ENCODE results near the gene RWDD4. TPM values are rescaled to one million over a fixed set of nuclear protein-coding genes. Genes with fewer than 3 reads are reported as not detected.

The RWDD4 gene
- total RNA-seq, 1 donor from 2014 or later = 38.6 TPM

GRCh38 chr4:183691006-183691405 is 32.0 kb upstream of the RWDD4 start:
- Histone ChIP-seq H3K27ac (no peak overlapping the region), H3K4me1 (no peaks in the 10 kb centered on the region), H3K27me3 (no peaks in the 10 kb centered on the region), H3K4me3 (no peak overlapping the region), H3K36me3 (peaks cover 49 to 90% of the 10 kb centered on the region in 2 donors), H3K9me3 (no peaks in the 10 kb centered on the region)
- no peak for DNase-seq (ENCODE audit: low spot score in 2 of 2)
- intact Hi-C loops (cut with DNase I) = no loop called here
- no peak for TF ChIP-seq CTCF (IDR thresholded peaks at IDR 0.05)

GRCh38 chr4:183688216-183688615 is 29.2 kb upstream of the RWDD4 start:
- no peak for DNase-seq (ENCODE audit: low spot score in 2 of 2)
- intact Hi-C loops (cut with DNase I) = no loop called here
- TF ChIP-seq CTCF (IDR thresholded peaks at IDR 0.05) = no peak
- no peaks in the 10 kb centered on the region for H3K27me3 ChIP-seq
- no peak overlapping the region for H3K4me3 ChIP-seq
- H3K9me3 ChIP-seq = no peaks in the 10 kb centered on the region
- no peaks in the 10 kb centered on the region for H3K4me1 ChIP-seq
- H3K36me3 ChIP-seq = peaks cover 56 to 90% of the 10 kb centered on the region in 2 donors
- H3K27ac ChIP-seq = no peak overlapping the region

- Histone ChIP-seq H3K36me3 (peaks cover 50 to 81% of the 10 kb centered on the region in 2 donors), H3K9me3 (no peaks in the 10 kb centered on the region), H3K27me3 (no peaks in the 10 kb centered on the region), H3K4me1 (no peaks in the 10 kb centered on the region), H3K4me3 (no peak overlapping the region), H3K27ac (no peak overlapping the region)
- DNase-seq (ENCODE audit: low spot score in 2 of 2) = no peak
- TF ChIP-seq CTCF (IDR thresholded peaks at IDR 0.05) = no peak
- intact Hi-C loops (cut with DNase I) = no loop called here
Measured at GRCh38 chr4:183686461-183686860, 27.5 kb upstream of the RWDD4 start.

GRCh38 chr4:183681119-183681518 is 22.1 kb upstream of the RWDD4 start:
- no peaks in the 10 kb centered on the region for H3K9me3 ChIP-seq
- H3K4me3 ChIP-seq = no peak overlapping the region
- DNase-seq (ENCODE audit: low spot score in 2 of 2) = no peak
- no peak overlapping the region for H3K27ac ChIP-seq
- H3K4me1 ChIP-seq = no peaks in the 10 kb centered on the region
- intact Hi-C loops (cut with DNase I) = no loop called here
- TF ChIP-seq CTCF (IDR thresholded peaks at IDR 0.05) = no peak
- H3K36me3 ChIP-seq = peaks cover 48 to 65% of the 10 kb centered on the region in 2 donors
- H3K27me3 ChIP-seq = no peaks in the 10 kb centered on the region

GRCh38 chr4:183675625-183676024 is 16.6 kb upstream of the RWDD4 start:
- no peaks in the 10 kb centered on the region for H3K9me3 ChIP-seq
- no peak for DNase-seq (ENCODE audit: low spot score in 2 of 2)
- peaks cover 20 to 54% of the 10 kb centered on the region in 2 donors for H3K36me3 ChIP-seq
- no peaks in the 10 kb centered on the region for H3K27me3 ChIP-seq
- H3K27ac ChIP-seq = no peak overlapping the region
- no peaks in the 10 kb centered on the region for H3K4me1 ChIP-seq
- TF ChIP-seq CTCF (IDR thresholded peaks at IDR 0.05) = no peak
- intact Hi-C loops (cut with DNase I) = no loop called here
- H3K4me3 ChIP-seq = no peak overlapping the region

- Histone ChIP-seq H3K4me1 (no peaks in the 10 kb centered on the region), H3K27me3 (no peaks in the 10 kb centered on the region), H3K9me3 (no peaks in the 10 kb centered on the region), H3K27ac (no peak overlapping the region), H3K36me3 (peaks cover 17 to 64% of the 10 kb centered on the region in 2 donors), H3K4me3 (no peak overlapping the region)
- no peak for DNase-seq (ENCODE audit: low spot score in 2 of 2)
- intact Hi-C loops (cut with DNase I) = no loop called here
- TF ChIP-seq CTCF (IDR thresholded peaks at IDR 0.05) = no peak
Measured at GRCh38 chr4:183674153-183674552, 15.2 kb upstream of the RWDD4 start.
